ENCODE measurements around the gene PTPN4. TPM values are rescaled to one million over a fixed set of nuclear protein-coding genes. Genes with fewer than 3 reads are reported as not detected.

Gene PTPN4
- total RNA-seq, 1 donor from 2014 or later: 175 TPM

DNA sequence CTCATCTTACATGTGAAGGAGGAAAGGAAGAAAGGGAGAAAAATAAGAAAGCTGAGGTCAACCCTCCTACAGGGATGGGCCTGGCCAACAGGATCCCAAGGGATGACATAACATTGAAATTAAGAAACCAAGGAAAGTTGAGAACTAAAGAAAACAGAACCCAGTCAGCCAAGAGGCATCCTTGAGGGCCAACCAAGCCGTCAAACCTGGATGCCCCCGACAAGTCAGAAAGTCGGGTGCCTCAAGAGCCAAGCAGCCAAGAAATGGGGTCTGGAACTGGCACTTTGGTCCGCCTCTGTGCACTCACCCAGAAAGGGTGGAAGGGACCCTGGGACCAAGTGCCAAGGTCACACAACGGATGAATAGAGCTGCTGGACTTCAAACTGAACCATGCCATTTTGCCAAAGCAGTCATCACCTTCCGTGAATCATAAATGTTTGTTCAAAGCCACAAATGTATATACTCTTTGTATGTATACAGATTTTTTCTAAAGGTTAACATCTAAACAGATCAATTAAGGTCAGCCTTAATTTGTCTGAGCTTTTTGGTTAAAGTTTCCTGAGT lies 27.0 kb upstream of the PTPN4 start:
- FAIRE-seq (no peak), DNase-seq (ENCODE audit: low spot score in 2 of 2) (no peak)

DNA sequence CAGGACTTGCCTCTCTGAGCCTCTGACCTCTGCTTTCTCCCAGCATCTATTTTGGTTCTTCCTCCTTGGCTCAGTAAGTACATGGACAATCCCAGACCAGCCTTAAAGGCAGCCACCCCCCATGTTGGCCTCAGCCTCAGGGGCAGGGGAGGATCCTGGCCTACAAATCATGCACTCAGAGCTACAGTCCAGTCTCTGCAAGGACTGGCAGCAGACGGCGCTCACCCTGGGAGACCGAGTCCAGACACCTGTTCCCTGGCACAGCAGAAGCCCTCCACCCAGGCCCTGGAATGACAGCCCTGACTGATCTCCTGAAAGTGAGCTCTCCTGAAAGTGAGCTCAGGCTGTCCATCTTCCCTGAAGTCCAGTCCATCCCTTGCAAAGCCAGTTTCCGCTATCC lies 25.7 kb upstream of the PTPN4 start:
- DNase-seq (ENCODE audit: low spot score in 2 of 2) (no peak), FAIRE-seq (no peak)

DNA sequence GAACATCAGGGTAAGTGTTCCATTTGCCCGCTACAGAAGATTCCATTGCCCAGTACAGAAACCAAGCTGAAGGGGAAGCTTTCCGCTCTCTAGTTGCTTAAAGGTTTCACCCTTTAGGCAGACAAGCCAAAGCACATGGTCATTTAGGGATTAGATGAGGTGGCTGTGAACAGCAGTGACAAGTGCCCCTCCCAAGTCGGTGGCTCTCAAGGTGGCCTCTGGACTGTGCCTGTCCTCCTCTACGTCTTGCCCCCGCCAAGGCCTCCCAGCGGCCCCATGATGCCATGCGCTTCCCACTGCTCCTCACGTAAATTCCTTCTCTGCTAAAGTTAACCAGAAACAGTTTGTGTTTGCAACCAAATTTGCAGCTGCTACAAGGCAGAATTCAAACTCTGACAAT lies 24.2 kb upstream of the PTPN4 start:
- DNase-seq (ENCODE audit: low spot score in 2 of 2): no peak
- no peak for FAIRE-seq

DNA sequence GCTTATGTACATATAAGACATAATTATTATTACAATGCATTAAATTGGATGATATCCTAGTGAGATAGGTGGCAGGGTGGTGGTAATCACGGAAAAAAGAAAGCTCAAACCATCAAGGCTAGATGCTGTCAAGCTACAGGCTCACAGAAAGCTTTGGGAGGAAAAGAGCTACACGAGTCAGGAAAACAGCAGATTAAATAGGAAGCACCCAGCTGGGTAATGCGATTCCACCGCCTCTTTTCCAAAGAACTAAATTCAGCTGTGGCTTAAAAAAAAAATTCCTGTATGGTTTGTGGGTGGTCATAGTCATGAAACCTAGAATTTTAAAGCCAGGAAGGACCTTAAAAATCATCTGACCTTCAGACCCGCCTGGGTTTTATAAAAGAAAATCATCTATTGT lies 23.7 kb upstream of the PTPN4 start:
- DNase-seq (ENCODE audit: low spot score in 2 of 2) (no peak), FAIRE-seq (no peak)

DNA sequence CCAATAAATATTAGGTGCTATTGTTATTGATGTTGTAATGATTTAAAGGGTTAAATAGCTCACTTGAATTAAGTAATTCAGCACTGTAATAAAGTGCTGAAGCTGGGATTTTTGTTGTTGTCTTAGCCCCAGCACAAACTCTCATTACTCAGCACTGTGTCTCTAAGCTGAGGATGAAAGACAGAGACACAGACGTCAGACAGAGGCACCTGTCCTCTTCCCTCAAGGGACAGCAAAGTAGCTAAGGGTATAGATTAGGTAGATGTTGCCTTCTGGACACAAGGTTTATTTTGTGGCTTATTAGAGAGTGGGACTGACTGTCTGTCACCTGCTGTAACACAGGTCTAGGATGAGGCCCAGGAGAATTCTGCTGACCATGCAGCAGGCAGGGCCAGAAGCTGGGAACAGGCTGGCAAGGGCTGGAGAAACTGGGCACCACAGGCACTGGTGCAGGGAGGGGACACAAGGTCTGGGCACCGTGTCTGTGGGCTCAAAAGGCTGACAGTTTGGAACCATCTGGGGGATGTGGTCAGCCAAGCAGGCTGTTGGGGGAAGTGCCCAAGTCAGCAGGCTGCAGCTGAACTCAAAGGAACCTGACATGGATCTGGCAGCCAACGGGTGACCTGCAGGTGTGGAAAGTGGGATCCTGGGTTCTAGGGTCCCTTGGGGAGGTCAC lies 20.0 kb upstream of the PTPN4 start:
- no peak for DNase-seq (ENCODE audit: low spot score in 2 of 2)
- FAIRE-seq: no peak

DNA sequence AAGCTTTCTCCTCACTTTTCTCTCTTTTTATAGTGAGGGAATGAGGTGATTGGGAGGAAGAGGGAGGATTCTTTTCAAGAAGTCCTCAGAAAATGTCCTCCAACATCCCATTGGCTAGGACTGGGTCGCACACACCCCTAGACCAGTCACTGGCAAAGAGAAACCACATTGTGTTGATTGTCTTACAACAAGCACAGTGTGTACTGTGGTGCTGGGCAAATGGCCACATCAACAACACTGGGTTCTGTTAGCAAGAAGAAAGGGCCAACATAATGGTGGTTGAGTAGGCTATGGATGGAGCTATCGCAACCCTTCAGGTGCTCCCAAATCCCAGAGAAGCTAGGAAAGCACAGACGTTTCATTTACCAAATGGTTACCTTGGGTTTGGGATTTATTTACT lies 18.7 kb upstream of the PTPN4 start:
- FAIRE-seq: no peak

DNA sequence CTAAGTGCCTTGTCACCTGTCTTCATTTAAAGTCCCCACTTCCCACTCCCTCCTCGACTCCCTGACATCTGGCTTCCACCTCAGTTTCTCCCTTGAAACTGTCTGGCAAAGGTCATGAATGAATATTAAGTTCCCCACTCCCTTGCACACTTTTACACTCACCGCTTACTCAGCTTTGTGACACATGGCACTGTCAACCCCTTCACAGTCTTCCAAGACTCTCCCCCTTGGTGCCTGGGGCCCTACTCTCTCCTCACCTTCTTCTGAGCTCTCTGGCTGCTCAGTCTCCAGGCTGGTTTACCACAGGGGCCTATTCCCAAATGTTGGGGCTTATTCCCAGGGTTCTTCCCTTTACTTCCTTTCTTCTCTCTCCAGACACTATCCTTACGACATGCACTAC lies 17.9 kb upstream of the PTPN4 start:
- DNase-seq (ENCODE audit: low spot score in 2 of 2) (no peak), FAIRE-seq (no peak)

More for the DNA sequence above, 18.7 kb upstream of the PTPN4 start:
- no peak for DNase-seq (ENCODE audit: low spot score in 2 of 2)

DNA sequence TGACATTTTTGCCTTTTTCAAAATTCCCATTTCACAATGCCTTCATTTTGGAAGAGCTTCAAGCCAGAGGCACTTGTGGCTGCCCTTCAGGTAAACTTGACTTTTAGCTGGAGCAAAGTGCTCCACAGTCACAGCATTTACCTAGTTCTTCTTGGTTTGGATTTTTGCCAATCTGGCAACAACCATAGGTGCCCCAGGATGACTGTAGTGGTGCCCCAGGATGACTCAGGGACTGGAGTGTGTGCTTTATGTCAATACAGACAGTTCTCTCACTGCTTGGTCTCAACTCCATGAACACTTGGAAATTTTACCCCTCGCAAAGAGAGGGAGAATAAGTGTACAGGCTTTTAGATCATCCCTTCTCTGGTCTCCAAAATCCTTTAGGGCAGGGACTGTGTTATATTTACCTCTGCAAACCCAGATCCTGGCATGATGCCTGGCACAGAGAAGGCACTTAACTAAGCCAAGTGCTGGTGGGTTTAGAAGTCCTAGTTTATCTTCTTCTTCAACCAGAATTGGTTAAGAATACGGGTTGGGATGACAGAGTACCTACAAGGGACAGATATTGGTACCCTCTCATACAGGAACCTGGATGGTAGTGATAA lies 15.3 kb upstream of the PTPN4 start:
- no peak for FAIRE-seq
- no peak for DNase-seq (ENCODE audit: low spot score in 2 of 2)

DNA sequence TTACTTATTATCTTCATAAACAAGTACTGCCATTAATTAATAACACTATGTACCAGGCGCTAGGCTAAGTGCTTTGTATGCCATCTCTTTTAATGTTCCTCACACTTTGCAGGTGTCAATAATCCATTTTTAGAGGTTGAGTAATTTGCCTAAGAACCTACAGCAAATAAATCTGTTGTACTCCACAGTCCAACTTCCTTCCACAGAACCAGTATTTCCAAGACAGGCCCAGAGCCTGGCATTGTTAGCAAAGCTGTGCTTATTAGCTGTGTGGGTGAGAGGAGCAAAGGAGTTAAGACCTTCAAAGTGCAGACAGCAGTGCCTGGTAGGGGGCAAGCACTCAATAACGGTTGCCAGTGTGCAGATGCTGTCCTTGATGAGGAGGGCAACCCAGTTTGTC lies 14.2 kb upstream of the PTPN4 start:
- FAIRE-seq: no peak
- no peak for DNase-seq (ENCODE audit: low spot score in 2 of 2)

DNA sequence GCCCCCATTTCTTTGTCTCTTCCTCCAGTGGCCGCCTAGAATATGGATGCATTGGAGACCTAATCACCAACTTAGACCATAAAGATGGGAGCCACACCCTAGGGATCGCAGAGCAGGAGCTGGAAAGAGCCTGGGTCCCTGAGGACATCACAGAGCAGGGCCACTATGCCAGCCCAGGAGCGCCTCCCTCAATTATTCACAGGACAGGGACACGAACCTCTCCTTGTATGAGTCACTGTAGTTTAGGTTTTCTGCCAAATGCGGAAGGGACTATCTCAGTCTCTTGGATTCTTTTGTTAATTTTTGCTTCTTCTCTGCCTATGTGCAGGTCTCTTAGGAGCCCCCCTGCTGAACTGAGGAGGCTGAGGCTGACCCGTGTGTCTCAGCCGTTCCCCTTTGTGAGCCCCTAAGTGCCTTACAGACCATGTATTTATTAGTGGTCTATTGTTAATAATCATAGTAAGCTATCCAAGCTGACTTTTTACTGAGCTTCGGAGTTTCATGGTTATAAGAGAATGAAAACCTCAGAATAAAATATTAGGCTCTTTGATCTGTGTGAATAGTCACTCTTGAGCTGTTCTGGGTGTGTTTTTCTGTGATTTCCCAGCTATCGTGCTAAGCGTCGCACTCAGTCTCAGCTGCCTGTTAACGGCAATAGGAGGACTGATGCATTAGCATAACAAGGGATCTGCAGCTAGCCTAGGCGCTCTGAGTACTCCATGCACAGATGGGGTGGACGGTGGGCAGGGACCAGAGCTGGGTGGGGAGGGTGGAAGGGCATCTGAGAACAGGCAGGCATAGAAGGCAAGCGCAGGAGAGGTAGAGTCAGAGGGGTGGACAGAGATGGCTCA lies 12.7 kb upstream of the PTPN4 start:
- DNase-seq (ENCODE audit: low spot score in 2 of 2): no peak
- FAIRE-seq: no peak

DNA sequence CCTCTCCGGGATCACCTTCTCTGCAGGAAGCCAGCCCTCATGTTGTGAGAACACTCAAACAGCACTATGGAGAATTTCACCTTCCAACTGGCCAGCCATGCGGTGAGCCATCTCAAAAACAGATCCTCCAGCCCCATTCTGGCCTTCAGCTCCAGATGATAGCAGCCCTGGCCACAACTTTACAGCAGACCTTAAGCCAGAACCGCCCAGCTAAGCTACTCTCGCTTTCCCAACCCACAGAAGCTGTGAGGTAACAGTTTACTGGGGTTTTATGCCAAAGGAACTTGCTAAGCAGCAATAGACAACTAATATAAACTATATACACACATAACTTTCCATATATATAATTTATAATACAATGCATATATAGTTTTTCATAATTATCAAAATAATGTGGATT lies 11.6 kb upstream of the PTPN4 start:
- DNase-seq (ENCODE audit: low spot score in 2 of 2) (no peak), FAIRE-seq (no peak)

DNA sequence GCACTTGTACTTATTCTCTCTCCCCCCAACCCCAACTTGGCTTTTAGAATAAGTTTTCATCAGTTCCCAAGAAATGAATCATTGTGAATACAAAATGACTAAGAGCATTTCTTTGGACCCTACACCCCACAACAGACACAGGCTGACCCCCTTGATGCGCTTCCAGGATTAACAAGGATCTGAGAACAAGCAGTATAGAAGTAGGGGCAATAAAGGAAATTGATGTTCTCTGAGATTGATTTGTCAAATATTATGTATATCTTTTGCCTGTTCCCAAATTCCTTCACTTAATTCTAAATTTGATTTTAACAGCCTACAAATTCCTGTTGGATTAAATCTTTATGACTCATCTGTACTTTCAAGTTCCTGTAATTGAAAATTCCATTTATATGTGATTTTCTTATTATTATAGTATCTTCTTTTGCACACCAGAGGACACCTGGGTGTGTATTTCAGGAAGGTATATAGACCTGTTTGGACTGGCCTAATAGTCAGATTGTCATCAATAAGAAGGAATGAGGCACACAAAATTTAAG lies 10.2 kb upstream of the PTPN4 start:
- DNase-seq (ENCODE audit: low spot score in 2 of 2) (no peak), FAIRE-seq (no peak)

DNA sequence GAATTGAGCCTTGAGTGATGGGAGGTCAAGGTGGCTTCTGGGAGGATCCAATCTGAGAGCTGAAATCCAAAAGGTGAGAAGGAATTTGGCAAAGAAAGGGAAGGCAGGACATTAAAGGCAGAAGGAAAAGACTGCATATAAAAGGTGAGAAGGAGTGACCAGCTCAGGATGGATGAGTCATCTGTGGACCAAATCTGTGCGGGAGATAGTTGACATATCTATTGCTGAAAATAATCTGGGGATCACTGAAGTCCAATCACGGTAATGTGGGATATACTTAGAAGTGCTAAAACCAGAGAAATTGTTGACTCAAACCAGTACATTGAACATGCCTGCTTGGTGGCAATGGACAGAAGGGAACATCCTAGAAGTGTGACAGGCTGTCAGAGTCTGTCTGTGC lies 8.0 kb upstream of the PTPN4 start:
- FAIRE-seq (no peak), DNase-seq (ENCODE audit: low spot score in 2 of 2) (no peak)

DNA sequence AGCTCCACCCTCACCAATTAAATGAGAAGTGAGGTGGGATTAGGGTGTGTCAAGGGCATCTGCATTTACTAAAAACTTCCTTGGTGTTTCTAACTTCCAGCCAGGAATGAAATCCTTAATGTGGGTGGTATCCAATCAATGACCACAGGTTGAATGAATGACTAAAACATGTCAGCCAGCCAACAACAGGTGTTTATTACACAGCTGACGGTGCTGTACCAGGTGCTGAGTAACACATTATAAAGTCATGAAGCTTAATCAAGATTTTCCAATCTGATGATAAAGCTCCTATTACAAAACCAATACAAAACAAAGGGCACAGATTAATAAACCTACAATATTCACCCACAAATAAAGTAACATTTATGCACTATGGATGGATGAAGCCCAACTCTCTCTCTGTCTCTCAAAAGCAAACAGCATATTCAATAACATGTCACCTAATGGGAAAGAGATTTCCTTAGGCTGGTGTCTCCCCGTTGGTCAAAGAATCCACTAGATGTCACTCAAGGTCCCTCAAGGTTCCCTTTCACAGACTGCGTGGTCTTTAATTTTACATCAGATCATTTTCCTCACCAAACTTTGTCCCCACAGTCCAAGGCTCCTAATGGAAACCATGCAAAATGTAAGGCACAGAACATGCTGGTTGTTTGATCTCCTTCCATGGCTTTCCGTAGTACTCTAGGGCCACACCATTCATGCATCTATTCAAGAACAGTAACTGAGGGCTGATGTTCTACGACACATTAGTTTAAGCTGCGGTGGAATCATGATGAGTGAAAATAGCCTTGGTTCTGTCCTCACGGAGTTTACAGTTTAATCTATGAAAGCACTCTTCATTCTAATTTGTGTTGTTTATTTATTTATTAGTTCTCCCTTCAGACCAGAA lies 6.4 kb upstream of the PTPN4 start:
- FAIRE-seq: peak; percentile 6
- no peak for DNase-seq (ENCODE audit: low spot score in 2 of 2)

DNA sequence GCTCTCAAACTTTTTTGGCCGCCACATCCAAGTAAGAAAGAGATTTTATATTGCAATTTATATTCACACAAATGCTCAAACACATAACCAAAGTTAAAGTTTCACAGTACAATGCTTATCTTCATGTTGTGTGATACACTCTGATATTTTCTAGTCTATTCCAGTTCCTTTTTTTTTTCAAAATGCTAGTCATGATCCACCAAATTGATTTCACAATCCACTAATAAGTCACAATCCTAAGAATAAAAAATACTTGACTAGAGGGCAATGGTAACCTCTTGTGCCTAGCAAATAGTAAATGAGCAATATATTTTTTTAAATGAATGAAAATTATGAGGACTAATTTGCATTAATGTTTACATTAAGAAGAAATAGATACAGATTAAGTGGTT lies 5.8 kb upstream of the PTPN4 start:
- FAIRE-seq (no peak), DNase-seq (ENCODE audit: low spot score in 2 of 2) (no peak)

DNA sequence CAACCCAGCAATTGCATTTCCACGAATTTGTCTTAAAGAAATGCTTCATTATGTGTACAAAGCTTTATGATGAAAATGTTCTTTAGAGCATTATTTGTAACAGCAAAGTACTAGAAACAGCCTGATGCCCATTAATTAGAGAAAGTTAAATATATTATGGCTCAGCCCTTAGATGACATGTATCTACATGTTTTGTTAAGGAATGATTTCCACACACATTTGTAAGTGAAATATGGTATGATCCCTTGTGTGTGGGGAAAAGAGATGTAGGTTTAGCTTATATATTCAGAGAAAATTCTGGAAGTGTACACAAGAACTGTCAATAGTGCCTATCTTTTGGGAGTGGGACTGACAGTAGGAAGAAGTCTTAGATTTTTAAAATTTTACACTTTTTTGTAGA lies 3.8 kb upstream of the PTPN4 start:
- DNase-seq (ENCODE audit: low spot score in 2 of 2): no peak
- FAIRE-seq: no peak

DNA sequence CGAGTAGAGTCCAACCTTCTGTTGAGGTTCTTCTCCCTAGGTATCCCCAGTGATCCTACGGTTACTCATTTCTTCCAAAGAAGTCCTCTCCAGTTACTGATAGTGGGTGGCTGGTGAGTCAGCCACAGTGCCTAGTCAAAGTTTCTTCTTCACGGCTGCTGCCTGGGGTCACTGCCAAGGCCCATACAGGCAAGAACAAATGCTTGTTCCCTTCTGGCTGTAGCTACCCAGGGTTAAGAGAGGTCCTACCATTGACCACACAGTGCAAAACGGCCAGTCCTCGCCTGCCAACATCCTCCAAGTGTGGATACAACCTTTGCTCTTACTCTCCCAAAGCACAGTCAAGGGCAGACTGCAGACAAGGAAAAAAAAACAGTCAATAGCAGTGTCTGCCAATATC lies 2.9 kb upstream of the PTPN4 start:
- FAIRE-seq (no peak), DNase-seq (ENCODE audit: low spot score in 2 of 2) (no peak)

DNA sequence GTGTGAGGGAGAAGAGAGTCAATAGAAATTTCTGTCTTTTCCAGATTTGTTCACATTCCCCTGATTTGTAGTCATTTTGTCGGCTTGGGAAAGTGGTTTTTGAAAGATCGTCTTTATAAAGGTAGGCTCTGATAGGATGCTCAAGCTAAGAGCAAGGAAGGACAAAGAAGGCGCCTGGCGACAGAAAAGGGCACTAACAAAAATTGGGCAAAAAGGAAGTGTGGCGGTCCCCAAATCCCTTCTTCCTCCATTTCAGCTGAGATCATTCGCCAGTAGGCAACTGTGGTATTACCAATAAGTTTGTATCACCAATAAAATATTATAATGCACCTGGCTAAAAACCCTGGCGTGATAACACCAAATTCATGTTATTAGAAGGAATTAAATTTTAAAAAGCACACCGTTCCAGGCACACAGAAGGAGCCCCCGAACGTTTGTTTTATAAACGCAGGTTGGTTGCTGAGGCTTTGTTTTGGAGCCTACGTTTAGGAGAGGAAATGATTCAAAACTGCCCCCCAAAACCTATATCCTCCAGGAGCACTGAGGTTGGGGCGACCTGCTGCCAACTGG lies 756 bp upstream of the PTPN4 start:
- no peak for DNase-seq (ENCODE audit: low spot score in 2 of 2)
- FAIRE-seq: no peak

DNA sequence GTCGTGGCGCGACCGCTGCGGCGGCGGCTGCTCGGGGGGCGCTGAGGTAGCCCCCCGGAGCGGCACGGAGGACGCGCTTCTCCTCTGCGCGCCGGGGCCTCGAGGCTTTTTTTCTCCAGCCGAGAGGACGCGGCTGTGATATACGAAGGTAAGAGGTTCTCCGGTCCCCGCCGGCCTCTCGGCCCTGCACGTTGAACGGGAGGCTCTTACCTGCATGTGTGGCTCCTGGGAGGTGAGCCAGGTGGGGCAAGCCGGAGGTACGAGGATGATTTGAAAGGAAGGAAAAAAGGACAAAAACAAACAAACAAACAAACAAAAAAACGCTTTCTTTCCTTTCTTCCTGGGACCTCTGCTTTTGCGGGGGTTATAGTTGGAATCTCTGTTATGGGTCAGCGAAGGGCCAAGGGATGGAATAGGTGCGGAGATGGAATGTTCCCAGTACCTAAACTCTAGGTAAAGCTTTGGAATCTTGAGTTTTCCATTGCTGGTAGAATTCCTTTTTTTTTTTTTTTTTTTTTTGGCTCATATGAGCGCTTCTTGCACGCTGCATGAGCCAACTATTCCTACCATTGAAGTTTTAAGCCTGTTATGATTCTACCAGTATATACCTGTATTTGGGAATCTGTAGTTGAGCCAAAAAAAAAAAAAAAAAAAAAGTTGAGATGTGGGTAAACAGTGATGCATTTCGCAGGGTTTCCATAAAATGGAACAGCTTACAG lies 674 bp downstream of the PTPN4 start:
- no peak for DNase-seq (ENCODE audit: low spot score in 2 of 2)
- FAIRE-seq: no peak

All from frontal cortex (tissue), 4 donors.